ENCODE results near the gene FAM81A.

- TF ChIP-seq HDAC2 (IDR thresholded peaks at IDR 0.05) (no peak), POLR2A (conservative IDR thresholded peaks at IDR 0.05) (no peak), TOE1 (IDR thresholded peaks at IDR 0.05; ENCODE audit: borderline replicate concordance) (no peak), TOE1 (CRISPR knock-in tag; IDR thresholded peaks at IDR 0.05; ENCODE audit: borderline replicate concordance, low read depth) (no peak), GABPA (tag; conservative IDR thresholded peaks at IDR 0.05; ENCODE audit: low read depth) (no peak), USF2 (CRISPR knock-in tag; IDR thresholded peaks at IDR 0.05) (no peak), EP300 (IDR thresholded peaks at IDR 0.05; ENCODE audit: low read length) (no peak)
- TF ChIP-seq, protein P1, sequence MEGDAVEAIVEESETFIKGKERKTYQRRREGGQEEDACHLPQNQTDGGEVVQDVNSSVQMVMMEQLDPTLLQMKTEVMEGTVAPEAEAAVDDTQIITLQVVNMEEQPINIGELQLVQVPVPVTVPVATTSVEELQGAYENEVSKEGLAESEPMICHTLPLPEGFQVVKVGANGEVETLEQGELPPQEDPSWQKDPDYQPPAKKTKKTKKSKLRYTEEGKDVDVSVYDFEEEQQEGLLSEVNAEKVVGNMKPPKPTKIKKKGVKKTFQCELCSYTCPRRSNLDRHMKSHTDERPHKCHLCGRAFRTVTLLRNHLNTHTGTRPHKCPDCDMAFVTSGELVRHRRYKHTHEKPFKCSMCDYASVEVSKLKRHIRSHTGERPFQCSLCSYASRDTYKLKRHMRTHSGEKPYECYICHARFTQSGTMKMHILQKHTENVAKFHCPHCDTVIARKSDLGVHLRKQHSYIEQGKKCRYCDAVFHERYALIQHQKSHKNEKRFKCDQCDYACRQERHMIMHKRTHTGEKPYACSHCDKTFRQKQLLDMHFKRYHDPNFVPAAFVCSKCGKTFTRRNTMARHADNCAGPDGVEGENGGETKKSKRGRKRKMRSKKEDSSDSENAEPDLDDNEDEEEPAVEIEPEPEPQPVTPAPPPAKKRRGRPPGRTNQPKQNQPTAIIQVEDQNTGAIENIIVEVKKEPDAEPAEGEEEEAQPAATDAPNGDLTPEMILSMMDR (IDR thresholded peaks at IDR 0.05 in 2 of 3, conservative IDR thresholded peaks at IDR 0.05 in 1 of 3; ENCODE audit: insufficient read depth in 2 of 3, low read depth in 1 of 3, low read length in 3 of 3), result no peak
Measured at GRCh38 chr15:59484399-59484798, 46.4 kb downstream of the FAM81A start.

All from K562 (cell line).